Endothelial cell of umbilical vein (primary cell): Measurements from ENCODE around the gene MIA2. TPM values are rescaled to one million over a fixed set of nuclear protein-coding genes. Genes with fewer than 3 reads are reported as not detected.
A peak's percentile ranks its signal among the peaks of the same experiment; 100 is the strongest.
"Not testable (repeated sequence)": the region's sequence is repeated elsewhere in the genome, so short reads cannot be mapped to it uniquely, and the experiment has no call there.

Experiments used
- BruUV-seq: library from RNA; stranded (reverse); fragments of 400-500 nt; replicated peaks from 2 replicates; lab custom pipeline; 2021; lab: Mats Ljungman, UMichigan
- CTCF ChIA-PET: fragments of 300-600, 350-600 bp; sonication (Branson Sonifier 250); formaldehyde crosslinking; loops from one replicate; lab custom pipeline; 2021; ENCODE audit warnings: antibody characterized with exemption, inconsistent platforms; lab: Charles Lee
- POLR2A ChIA-PET: fragments of 300-600, 350-600 bp; sonication (Branson Sonifier 250); formaldehyde crosslinking; loops from one replicate; lab custom pipeline; 2021; ENCODE audit warnings: antibody characterized with exemption, inconsistent platforms; lab: Charles Lee
- DNase-seq: peaks from one replicate; pipeline ENCODE4 v3.0.0-alpha.2; 2011; ENCODE audit warnings: low read depth, low spot score
- FAIRE-seq: peaks from 2 replicates; lab custom pipeline; 2011; peaks lifted over from hg19 to GRCh38; lab: Jason Lieb, UNC
- H2AFZ ChIP-seq: 2 replicates; pipeline ENCODE4 v1.6.0; 2012; ENCODE audit warnings: low read depth, low read length, control low read depth, inconsistent platforms
- H3K27ac ChIP-seq: 2 replicates; pipeline ENCODE4 v1.5.1; 2011; ENCODE audit warnings: low read depth, mild to moderate bottlenecking, control low read depth, low read length, moderate library complexity; ENCODE audit not compliant: insufficient read depth
- H3K27me3 ChIP-seq, 2 experiments: 2 replicates each; pipeline versions ENCODE4 v1.6.0 to v1.6.1; 2011; ENCODE audit warnings: low read length in 2 of 2, mixed read lengths in 1 of 2; ENCODE audit not compliant: control insufficient read depth in 2 of 2, insufficient read depth in 2 of 2
- H3K36me3 ChIP-seq, 2 experiments: 2 replicates in 1 of 2; 3 replicates in 1 of 2; pipeline ENCODE4 v1.5.1; 2011; ENCODE audit warnings: low read length in 2 of 2, mild to moderate bottlenecking in 1 of 2, moderate library complexity in 1 of 2; ENCODE audit not compliant: control insufficient read depth in 2 of 2, insufficient read depth in 2 of 2; ENCODE audit errors: extremely low read depth in 1 of 2
- H3K4me1 ChIP-seq: 3 replicates; pipeline ENCODE4 v1.5.1; 2011; ENCODE audit warnings: mild to moderate bottlenecking, low read length; ENCODE audit not compliant: control insufficient read depth, insufficient read depth; ENCODE audit errors: extremely low read depth
- H3K4me2 ChIP-seq: 2 replicates; pipeline ENCODE4 v1.6.1; 2011; ENCODE audit warnings: low read length, control low read depth, mixed read lengths; ENCODE audit not compliant: insufficient read depth
- H3K4me3 ChIP-seq, 3 experiments: fragments of 200-600 bp in 1 of 3; sonication (generic), shearing (Covaris generic) in 1 of 3; replicated peaks in 1 of 3; 2 replicates each; pipeline ENCODE4 v1.5.1; 2011 to 2016; ENCODE audit warnings: control low read depth in 3 of 3, low read length in 3 of 3, mild to moderate bottlenecking in 2 of 3, inconsistent platforms in 1 of 3, low read depth in 1 of 3, moderate library complexity in 1 of 3; ENCODE audit not compliant: insufficient read depth in 1 of 3
- H3K79me2 ChIP-seq: 2 replicates; pipeline ENCODE4 v1.6.0; 2012; ENCODE audit warnings: low read length, inconsistent platforms; ENCODE audit not compliant: control insufficient read depth, insufficient read depth
- H3K9ac ChIP-seq: replicated peaks from 2 replicates; pipeline ENCODE3; 2011; ENCODE audit warnings: low read length, control low read depth; ENCODE audit not compliant: insufficient read depth; ENCODE audit errors: extremely low read depth
- H3K9me1 ChIP-seq: replicated peaks from 3 replicates; pipeline ENCODE4 v1.6.0; 2011; ENCODE audit warnings: mild to moderate bottlenecking, low read length; ENCODE audit not compliant: control insufficient read depth, insufficient read depth; ENCODE audit errors: extremely low read depth
- H3K9me3 ChIP-seq: replicated peaks from 2 replicates; pipeline ENCODE4 v1.5.1; 2012; ENCODE audit warnings: low read length, inconsistent platforms; ENCODE audit not compliant: control insufficient read depth, insufficient read depth
- H4K20me1 ChIP-seq: replicated peaks from 2 replicates; pipeline ENCODE3; 2011; ENCODE audit warnings: mild to moderate bottlenecking, low read length; ENCODE audit not compliant: control insufficient read depth, insufficient read depth; ENCODE audit errors: extremely low read depth
- CTCF ChIP-seq, 2 donors: IDR thresholded peaks; 1 replicate in 1 of 2; 2 replicates in 1 of 2; pipeline ENCODE4 v1.5.1; 2011; ENCODE audit warnings: low read length in 2 of 2, mild to moderate bottlenecking in 2 of 2, moderate library complexity in 2 of 2, control low read depth in 1 of 2, inconsistent platforms in 1 of 2, low read depth in 1 of 2; ENCODE audit not compliant: insufficient read depth in 1 of 2; ENCODE audit errors: extremely low read depth in 1 of 2
- EZH2 ChIP-seq: IDR thresholded peaks from 2 replicates; pipeline ENCODE4 v1.6.1; 2012; ENCODE audit warnings: borderline replicate concordance, low read depth, mild to moderate bottlenecking, moderate library complexity, low read length, inconsistent platforms; ENCODE audit not compliant: severe bottlenecking
- FOS ChIP-seq: IDR thresholded peaks from 2 replicates; pipeline ENCODE4 v1.6.1; 2011; ENCODE audit warnings: mild to moderate bottlenecking, low read length, moderate library complexity, borderline replicate concordance; ENCODE audit not compliant: insufficient read depth
- GATA2 ChIP-seq: IDR thresholded peaks from 2 replicates; pipeline ENCODE4 v1.7.0; 2011; ENCODE audit warnings: low read depth, mild to moderate bottlenecking, moderate library complexity, mixed read lengths, low read length; ENCODE audit not compliant: insufficient read length, insufficient read depth
- JUN ChIP-seq: IDR thresholded peaks from 2 replicates; pipeline ENCODE4 v1.6.1; 2011; ENCODE audit warnings: borderline replicate concordance, low read depth; ENCODE audit not compliant: insufficient read length, insufficient read depth
- MAX ChIP-seq: IDR thresholded peaks from 2 replicates; pipeline ENCODE4 v1.6.1; 2011; ENCODE audit not compliant: insufficient read depth, insufficient read length
- POLR2AphosphoS5 ChIP-seq: IDR thresholded peaks from 2 replicates; pipeline ENCODE4 v1.6.1; 2012; ENCODE audit warnings: low read depth, mild to moderate bottlenecking, control low read depth, low read length, moderate library complexity; ENCODE audit not compliant: insufficient read depth
- dilution Hi-C: fragments of 300-500 bp; cut with MboI; formaldehyde crosslinking; loops from one replicate; pipeline ENCODE4 v1.15.0; 2019; ENCODE audit warnings: low sequenced_read_pairs; ENCODE audit not compliant: extremely low pct_ligation_motif_present
- intact Hi-C: fragments of 100-400 bp; cut with micrococcal nuclease; formaldehyde crosslinking; loops from one replicate; pipeline ENCODE4 v1.10.0; 2022
- polyA plus RNA-seq, 4 experiments: library from polyadenylated mRNA; depleted of rRNA in 3 of 4; stranded (reverse) in 3 of 4; unstranded in 1 of 4; fragments of >200 nt; gene quantifications; 2 replicates each; pipeline versions ENCODE4 v1.2.1 to v1.2.3, GENCODE V29; 2011 to 2012; ENCODE audit warnings: missing spikeins in 1 of 4
- total RNA-seq: library from RNA; stranded (reverse); gene quantifications from 2 replicates; pipeline ENCODE4 v1.2.3, GENCODE V29; 2021

The MIA2 gene
- total and polyA plus RNA-seq, 2 donors (not counting 3 experiments of a cell fraction or from before 2014, with no cell fraction given), result 9.4 to 14.9 TPM

- Histone ChIP-seq H3K79me2 (no peaks in the 10 kb centered on the region), H2AFZ (peak overlapping the region; percentile 20), H3K4me3 (no peak overlapping the region), H3K9me3 (no peaks in the 10 kb centered on the region), H3K4me2 (no peak overlapping the region), H3K9me1 (no peaks in the 10 kb centered on the region), H3K9ac (no peak overlapping the region), H3K4me1 (no peaks in the 10 kb centered on the region), H3K27me3 (no peaks in the 10 kb centered on the region), H3K27ac (no peak overlapping the region), H3K36me3 (no peaks in the 10 kb centered on the region), H4K20me1 (no peaks in the 10 kb centered on the region)
- dilution Hi-C loops, result no loop called here
- intact Hi-C loops, result no loop called here
- no TSS peak for BruUV-seq
- CTCF ChIA-PET, result interaction anchor here (0.8 to 2.1 kb wide), 11 partner anchors 10 to 193 kb away, joined by 3 to 19 read pairs (median 4); no protein-coding TSS in a partner anchor
- no peak for DNase-seq
- TF ChIP-seq JUN, result no peak
- TF ChIP-seq FOS, result no peak
- no peak for TF ChIP-seq GATA2
- TF ChIP-seq MAX, result no peak
- TF ChIP-seq POLR2AphosphoS5, result no peak
- TF ChIP-seq CTCF (IDR thresholded peaks at IDR 0.05; ENCODE audit: extremely low read depth in 1 of 2, insufficient read depth in 1 of 2, low read depth in 1 of 2, low read length in 2 of 2), result no peak
- no peak for TF ChIP-seq EZH2
- FAIRE-seq, result no peak
- POLR2A ChIA-PET, result no interaction called here
These were observed 930 bp upstream of the MIA2 start for GRCh38 chr14:39232554-39233415.

GRCh38 chr14:39234986-39235385 lies 1.3 kb downstream of the MIA2 start:
- H3K79me2 ChIP-seq, BruUV-seq, H3K27me3 ChIP-seq, H3K4me3 ChIP-seq, POLR2A ChIA-PET, H3K9me3 ChIP-seq, H2AFZ ChIP-seq, H3K4me1 ChIP-seq, DNase-seq, H3K9me1 ChIP-seq, H3K27ac ChIP-seq, H3K4me2 ChIP-seq, intact Hi-C loops, FAIRE-seq, H3K9ac ChIP-seq, H4K20me1 ChIP-seq, H3K36me3 ChIP-seq, dilution Hi-C loops: not testable (repeated sequence)
- CTCF ChIA-PET, result interaction anchor here (2.0 kb wide), 1 partner anchor 192 kb away, joined by 6 read pairs; no protein-coding TSS in a partner anchor
